Large intestine (tissue), 3 donors: Measurements from ENCODE around the gene RFX4. TPM values are rescaled to one million over a fixed set of nuclear protein-coding genes. Genes with fewer than 3 reads are reported as not detected.

Source experiments
- DNase-seq, 2 donors: peaks; one replicate each; pipeline versions ENCODE4 v3.0.0 to v3.0.0-alpha.2; 2013
- H3K27ac ChIP-seq: one replicate; pipeline ENCODE4 v1.5.1; 2013; ENCODE audit warnings: low read length
- H3K27me3 ChIP-seq: 2 replicates; pipeline ENCODE4 v1.6.1; 2013; ENCODE audit warnings: low read length; ENCODE audit not compliant: control insufficient read depth, insufficient read depth
- H3K36me3 ChIP-seq: 2 replicates; pipeline ENCODE4 v1.6.1; 2013; ENCODE audit warnings: low read length; ENCODE audit not compliant: control insufficient read depth, insufficient read depth
- H3K4me1 ChIP-seq: one replicate; pipeline ENCODE4 v1.6.1; 2013; ENCODE audit warnings: low read length; ENCODE audit not compliant: control insufficient read depth, insufficient read depth
- H3K4me3 ChIP-seq: one replicate; pipeline ENCODE4 v1.5.1; 2013; ENCODE audit warnings: low read length
- H3K9me3 ChIP-seq: one replicate; pipeline ENCODE4 v1.6.1; 2013; ENCODE audit warnings: mild to moderate bottlenecking, low read depth, low read length, moderate library complexity; ENCODE audit not compliant: control insufficient read depth
- WGBS: methylation state at CpG from one replicate; pipeline ENCODE4 v1.1.5; 2013; ENCODE audit warnings: low lambda C conversion rate; ENCODE audit not compliant: insufficient coverage; 5-methylcytosine and 5-hydroxymethylcytosine counted together
- polyA plus RNA-seq: library from polyadenylated mRNA; unstranded; fragments of 120-200 nt; gene quantifications from one replicate; pipeline ENCODE4 v1.2.1, GENCODE V29; 2013

The RFX4 gene
- polyA plus RNA-seq, 1 donor: 0.13 TPM

GRCh38 chr12:106710143-106710893, 127.5 kb downstream of the RFX4 start:
- 0% methylated on average over 1 of the region's 10 CpGs for WGBS

DNA sequence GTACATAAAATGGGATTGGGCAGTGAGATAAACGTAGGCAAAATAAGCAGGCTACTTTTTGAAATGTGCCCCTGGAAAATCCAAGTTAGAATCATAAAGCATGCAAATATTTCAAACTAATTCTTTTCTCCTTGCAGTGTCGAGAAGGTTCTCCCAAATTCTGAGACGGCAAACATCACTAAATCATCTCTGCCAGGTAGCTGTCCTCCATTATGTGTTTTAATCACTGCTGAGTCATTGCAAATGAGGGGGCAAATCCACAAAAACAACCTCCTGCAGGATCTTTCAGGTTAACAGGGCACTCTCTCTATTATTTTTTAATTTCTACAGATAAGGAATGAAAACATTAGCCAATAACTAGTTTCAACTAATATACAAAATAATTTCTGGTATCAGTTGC, 128.5 kb downstream of the RFX4 start:
- Histone ChIP-seq H3K4me1 (peaks cover 14% of the 10 kb centered on the region), H3K9me3 (no peaks in the 10 kb centered on the region), H3K27me3 (no peaks in the 10 kb centered on the region), H3K27ac (no peak overlapping the region), H3K36me3 (no peaks in the 10 kb centered on the region), H3K4me3 (no peak overlapping the region)
- DNase-seq: no peak
- WGBS: no CpG with 5 or more reads among the region's 3 CpGs

More at GRCh38 chr12:106710143-106710893, 127.5 kb downstream of the RFX4 start:
- H3K36me3 ChIP-seq: no peaks in the 10 kb centered on the region
- H3K9me3 ChIP-seq: no peaks in the 10 kb centered on the region
- peaks cover 14% of the 10 kb centered on the region for H3K4me1 ChIP-seq
- no peak overlapping the region for H3K27ac ChIP-seq
- no peaks in the 10 kb centered on the region for H3K27me3 ChIP-seq
- H3K4me3 ChIP-seq: no peak overlapping the region
- no peak for DNase-seq

- Histone ChIP-seq H3K4me1 (peaks cover 14% of the 10 kb centered on the region), H3K4me3 (no peak overlapping the region), H3K9me3 (no peaks in the 10 kb centered on the region), H3K36me3 (no peaks in the 10 kb centered on the region), H3K27me3 (no peaks in the 10 kb centered on the region), H3K27ac (peak overlapping the region; percentile 17)
- DNase-seq: peak; percentile 67 to 86
- no CpG with 5 or more reads among the region's 8 CpGs for WGBS
These were observed 130.0 kb downstream of the RFX4 start for GRCh38 chr12:106712768-106713167.

DNA sequence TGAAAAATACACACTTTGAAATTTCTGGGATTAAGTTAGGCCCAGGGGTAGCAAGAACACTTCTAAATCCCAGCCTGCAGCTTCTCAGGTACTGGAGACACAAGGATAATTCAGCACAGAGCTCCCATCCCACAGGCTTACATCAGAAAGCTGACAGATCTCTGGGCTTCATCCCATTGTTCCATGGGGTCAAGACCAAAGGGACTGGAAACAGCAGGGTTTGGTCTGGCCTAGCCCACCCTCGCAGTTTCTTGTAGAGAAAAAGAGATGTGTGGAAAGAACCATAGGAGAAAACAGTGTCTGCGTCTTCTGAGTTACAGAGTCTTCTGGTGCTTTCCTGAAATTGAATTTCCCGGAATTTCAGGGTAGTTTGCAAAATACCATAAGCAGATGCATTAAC, 132.1 kb downstream of the RFX4 start:
- no peak for DNase-seq
- Histone ChIP-seq H3K4me1 (peaks cover 14% of the 10 kb centered on the region), H3K4me3 (no peak overlapping the region), H3K36me3 (no peaks in the 10 kb centered on the region), H3K27me3 (no peaks in the 10 kb centered on the region), H3K27ac (no peak overlapping the region), H3K9me3 (no peaks in the 10 kb centered on the region)
- WGBS: no CpG with 5 or more reads among the region's 3 CpGs

GRCh38 chr12:106715582-106715981, 132.8 kb downstream of the RFX4 start:
- Histone ChIP-seq H3K4me1 (peaks cover 14% of the 10 kb centered on the region), H3K36me3 (no peaks in the 10 kb centered on the region), H3K27me3 (no peaks in the 10 kb centered on the region), H3K9me3 (no peaks in the 10 kb centered on the region), H3K4me3 (no peak overlapping the region), H3K27ac (no peak overlapping the region)
- DNase-seq: no peak
- no CpG with 5 or more reads among the region's 4 CpGs for WGBS

- Histone ChIP-seq H3K9me3 (no peaks in the 10 kb centered on the region), H3K27ac (no peak overlapping the region), H3K4me3 (no peak overlapping the region), H3K36me3 (no peaks in the 10 kb centered on the region), H3K4me1 (peaks cover 7% of the 10 kb centered on the region), H3K27me3 (no peaks in the 10 kb centered on the region)
- peak; percentile 54 to 64 for DNase-seq
- WGBS: no CpG with 5 or more reads among the region's 2 CpGs
These were observed 134.9 kb downstream of the RFX4 start for GRCh38 chr12:106717673-106718072.

- no CpG with 5 or more reads among the region's 6 CpGs for WGBS
- H3K36me3 ChIP-seq: no peaks in the 10 kb centered on the region
- H3K27me3 ChIP-seq: no peaks in the 10 kb centered on the region
- H3K4me1 ChIP-seq: peaks cover 18% of the 10 kb centered on the region
- no peaks in the 10 kb centered on the region for H3K9me3 ChIP-seq
- DNase-seq: no peak
- no peak overlapping the region for H3K4me3 ChIP-seq
- H3K27ac ChIP-seq: no peak overlapping the region
These were observed 137.1 kb downstream of the RFX4 start for GRCh38 chr12:106719879-106720278.

- 86% methylated on average over 1 of the region's 6 CpGs for WGBS
- Histone ChIP-seq H3K36me3 (no peaks in the 10 kb centered on the region), H3K9me3 (no peaks in the 10 kb centered on the region), H3K4me3 (no peak overlapping the region), H3K27me3 (no peaks in the 10 kb centered on the region), H3K27ac (no peak overlapping the region), H3K4me1 (peaks cover 18% of the 10 kb centered on the region)
- DNase-seq: no peak
These were observed 137.9 kb downstream of the RFX4 start for GRCh38 chr12:106720696-106721095.

GRCh38 chr12:106721915-106722314, 139.1 kb downstream of the RFX4 start:
- 100% methylated on average over 1 of the region's 1 CpG for WGBS
- no peak for DNase-seq
- no peak overlapping the region for H3K4me3 ChIP-seq

GRCh38 chr12:106722837-106723236, 140.0 kb downstream of the RFX4 start:
- Histone ChIP-seq H3K4me1 (peaks cover 18% of the 10 kb centered on the region), H3K27me3 (no peaks in the 10 kb centered on the region), H3K36me3 (no peaks in the 10 kb centered on the region), H3K27ac (peak overlapping the region; percentile 71), H3K4me3 (no peak overlapping the region), H3K9me3 (no peaks in the 10 kb centered on the region)
- peak in 1 of 2 donors; percentile 16 for DNase-seq
- no CpG with 5 or more reads among the region's 3 CpGs for WGBS

More at GRCh38 chr12:106721915-106722314, 139.1 kb downstream of the RFX4 start:
- peaks cover 18% of the 10 kb centered on the region for H3K4me1 ChIP-seq
- H3K36me3 ChIP-seq: no peaks in the 10 kb centered on the region
- H3K9me3 ChIP-seq: no peaks in the 10 kb centered on the region
- no peaks in the 10 kb centered on the region for H3K27me3 ChIP-seq
- H3K27ac ChIP-seq: no peak overlapping the region

DNA sequence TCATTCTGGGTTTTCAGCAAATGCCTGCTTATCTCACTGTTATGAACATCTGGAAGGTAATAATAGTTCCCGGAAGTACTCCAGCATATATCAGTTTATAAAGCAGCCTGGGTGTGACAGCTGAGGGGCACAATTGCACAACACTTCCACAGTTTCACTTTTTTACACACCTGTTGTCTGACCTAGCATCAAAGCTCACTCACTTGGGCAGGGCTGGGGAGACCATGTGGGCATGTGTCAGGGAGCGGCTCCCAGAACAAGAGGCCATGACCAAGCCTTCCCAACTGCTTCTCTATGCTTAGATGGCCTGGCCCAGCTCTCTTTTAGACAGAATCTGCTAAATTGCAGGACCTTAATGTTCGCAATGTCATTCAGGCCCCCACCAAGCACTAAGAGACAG, 140.6 kb downstream of the RFX4 start:
- Histone ChIP-seq H3K9me3 (no peaks in the 10 kb centered on the region), H3K27me3 (no peaks in the 10 kb centered on the region), H3K36me3 (no peaks in the 10 kb centered on the region), H3K4me1 (peaks cover 18% of the 10 kb centered on the region), H3K27ac (peak overlapping the region; percentile 71), H3K4me3 (no peak overlapping the region)
- DNase-seq: peak; percentile 64 to 80
- no CpG with 5 or more reads among the region's 3 CpGs for WGBS
